ENCODE measurements around the gene AP3S2. TPM values are rescaled to one million over a fixed set of nuclear protein-coding genes. Genes with fewer than 3 reads are reported as not detected.

The AP3S2 gene
- total and polyA plus RNA-seq, 2 of the 4 experiments (the other 2 are of a cell fraction) = 12.6 to 34.1 TPM

GRCh38 chr15:89863918-89864317 is 29.9 kb downstream of the AP3S2 start:
- dilution Hi-C loops (cut with HindIII; ENCODE audit: low sequenced_read_pairs, unreplicated experiment) = loop anchor here (25.0 kb wide), 1 partner anchor 102 kb away; the partner anchor contains the start of gene MESP1
- H2BK15ac ChIP-seq (ENCODE audit: low read depth, low read length) = no peak overlapping the region
- no peak overlapping the region for H2AK5ac ChIP-seq (ENCODE audit: low read depth, low read length)
- ATAC-seq (ENCODE audit: low read depth) = no peak
- H3K79me1 ChIP-seq (ENCODE audit: low read depth in 1 of 2, low read length in 2 of 2) = peaks cover 0 to 8% of the 10 kb centered on the region in 2 experiments; a peak in 1 of 4 replicates
- no peaks in the 10 kb centered on the region for H3K9me3 ChIP-seq (ENCODE audit: control insufficient read depth, insufficient read depth, low read length)
- no peaks in the 10 kb centered on the region for H4K20me1 ChIP-seq (ENCODE audit: insufficient read depth, low read length)
- no peak overlapping the region for H4K8ac ChIP-seq (ENCODE audit: low read depth in 2 of 2, low read length in 2 of 2)
- no peak overlapping the region for H3K4me2 ChIP-seq (ENCODE audit: low read depth, low read length)
- no peak overlapping the region for H2AFZ ChIP-seq (replicated peaks; ENCODE audit: low read length, poor library complexity)
- H3K27me3 ChIP-seq (ENCODE audit: control insufficient read depth, insufficient read depth, low read length) = no peaks in the 10 kb centered on the region
- no peak overlapping the region for H2BK120ac ChIP-seq (ENCODE audit: low read depth, low read length)
- peaks cover 6% of the 10 kb centered on the region for H3K36me3 ChIP-seq (ENCODE audit: control insufficient read depth, insufficient read depth, low read length)
- no peak overlapping the region for H3K27ac ChIP-seq (ENCODE audit: insufficient read depth, low read length)
- H4K91ac ChIP-seq (ENCODE audit: insufficient read depth, low read depth, low read length) = no peak overlapping the region
- ChIA-PET CTCF (interaction anchor here (0.7 to 4.2 kb wide), 4 partner anchors 11 to 202 kb away, joined by 3 to 20 read pairs (median 8); no protein-coding TSS in a partner anchor), POLR2A (ENCODE audit: unreplicated experiment) (no interaction called here)
- no peak overlapping the region for H4K5ac ChIP-seq (ENCODE audit: low read depth, low read length)
- intact Hi-C loops (cut with micrococcal nuclease) = no loop called here
- H3K9me1 ChIP-seq (ENCODE audit: insufficient read depth, low read length) = peaks cover 3% of the 10 kb centered on the region; the same call in 1 of the 2 replicates
- H3K14ac ChIP-seq (replicated peaks; ENCODE audit: low read depth, low read length) = no peak overlapping the region
- no peak overlapping the region for H3K4me3 ChIP-seq (ENCODE audit: insufficient read depth, low read depth, low read length)
- DNase-seq = no peak
- H3K23ac ChIP-seq (ENCODE audit: low read depth, low read length) = no peak overlapping the region
- BruUV-seq (replicated peaks) = no TSS peak
- no peak overlapping the region for H2BK5ac ChIP-seq (ENCODE audit: low read depth, low read length, poor library complexity, severe bottlenecking)
- TF ChIP-seq, protein P1, sequence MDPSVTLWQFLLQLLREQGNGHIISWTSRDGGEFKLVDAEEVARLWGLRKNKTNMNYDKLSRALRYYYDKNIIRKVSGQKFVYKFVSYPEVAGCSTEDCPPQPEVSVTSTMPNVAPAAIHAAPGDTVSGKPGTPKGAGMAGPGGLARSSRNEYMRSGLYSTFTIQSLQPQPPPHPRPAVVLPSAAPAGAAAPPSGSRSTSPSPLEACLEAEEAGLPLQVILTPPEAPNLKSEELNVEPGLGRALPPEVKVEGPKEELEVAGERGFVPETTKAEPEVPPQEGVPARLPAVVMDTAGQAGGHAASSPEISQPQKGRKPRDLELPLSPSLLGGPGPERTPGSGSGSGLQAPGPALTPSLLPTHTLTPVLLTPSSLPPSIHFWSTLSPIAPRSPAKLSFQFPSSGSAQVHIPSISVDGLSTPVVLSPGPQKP (IDR thresholded peaks at IDR 0.05; ENCODE audit: borderline replicate concordance, low read depth, low read length) = no peak
- TF ChIP-seq MAFK (IDR thresholded peaks at IDR 0.05; ENCODE audit: low read depth, low read length) = 0 out of 2 replicates have a peak, but pooled peaks have one; percentile 33
- H3K18ac ChIP-seq (ENCODE audit: low read depth, low read length) = no peak overlapping the region
- H2AK9ac ChIP-seq (replicated peaks; ENCODE audit: low read depth, low read length, poor library complexity) = no peak overlapping the region
- no peak overlapping the region for H3K4ac ChIP-seq (ENCODE audit: low read depth, low read length)
- peaks cover 2% of the 10 kb centered on the region; the same call in 1 of the 2 replicates for H3K4me1 ChIP-seq (ENCODE audit: control insufficient read depth, insufficient read depth, low read length)
- H3K56ac ChIP-seq (ENCODE audit: extremely low read depth, insufficient read depth, low read length) = no peak overlapping the region
- H2BK20ac ChIP-seq (ENCODE audit: low read depth, low read length) = no peak overlapping the region
- in situ Hi-C loops (cut with MboI; ENCODE audit: low sequenced_read_pairs) = no loop called here
- H3K9ac ChIP-seq (ENCODE audit: low read depth, low read length) = no peak overlapping the region
